OCI-LY3 (cell line): ENCODE results near the gene SPINT3.

ENCODE experiments used
- CTCF ChIP-seq: fragments of 200-600, 300-600 bp; sonication (generic); IDR thresholded peaks from 2 replicates; pipeline ENCODE4 v1.5.1; 2014; ENCODE audit warnings: antibody characterized with exemption, low read length, low read depth
- EZH2phosphoT487 ChIP-seq: fragments of 200-600 bp; shearing (Covaris generic); IDR thresholded peaks from 2 replicates; pipeline ENCODE4 v1.6.1; 2018; ENCODE audit warnings: antibody characterized with exemption, mixed run types, low read depth

- TF ChIP-seq CTCF, result no peak
- TF ChIP-seq EZH2phosphoT487, result no peak
Observed at GRCh38 chr20:45564760-45565276, 49.4 kb upstream of the SPINT3 start.
